Testis (tissue), 3 donors: Measurements from ENCODE around the gene ERBB3. TPM values are rescaled to one million over a fixed set of nuclear protein-coding genes. Genes with fewer than 3 reads are reported as not detected.

Experiments
- DNase-seq: peaks from one replicate; pipeline ENCODE4 v3.0.0-alpha.2; 2019
- H3K27ac ChIP-seq, 2 donors: fragments of 200-600 bp; sonication (generic); one replicate each; pipeline ENCODE4 v1.5.1; 2019
- H3K27me3 ChIP-seq: fragments of 200-600 bp; sonication (generic); one replicate; pipeline ENCODE4 v1.5.1; 2019
- H3K36me3 ChIP-seq: fragments of 200-600 bp; sonication (generic); one replicate; pipeline ENCODE4 v1.5.1; 2017; ENCODE audit warnings: low read depth; ENCODE audit errors: missing control alignments
- H3K4me1 ChIP-seq: fragments of 200-600 bp; sonication (generic); one replicate; pipeline ENCODE4 v1.5.1; 2019
- H3K4me3 ChIP-seq, 2 donors: fragments of 200-600 bp; sonication (generic); one replicate each; pipeline ENCODE4 v1.5.1; 2017 to 2019
- H3K9me3 ChIP-seq: fragments of 200-600 bp; sonication (generic); one replicate; pipeline ENCODE4 v1.5.1; 2017
- CTCF ChIP-seq, 3 experiments: fragments of 450-650 bp in 2 of 3; fragments of 200-600 bp in 1 of 3; sonication (generic) in 1 of 3; IDR thresholded peaks; one replicate each; pipeline ENCODE4 v1.5.1; 2016 to 2019; ENCODE audit warnings: antibody characterized with exemption in 3 of 3, mild to moderate bottlenecking in 2 of 3, moderate library complexity in 1 of 3
- POLR2A ChIP-seq: fragments of 450-650 bp; IDR thresholded peaks from one replicate; pipeline ENCODE4 v1.6.1; 2017; ENCODE audit warnings: antibody characterized with exemption, mild to moderate bottlenecking, moderate library complexity
- WGBS, 2 donors: methylation state at CpG; one replicate each; pipeline ENCODE4 v1.1.5; 2018; 5-methylcytosine and 5-hydroxymethylcytosine counted together
- intact Hi-C: fragments of 100-400 bp; cut with DNase I; formaldehyde crosslinking; loops from one replicate; pipeline ENCODE4 v1.15.1; 2023; ENCODE audit warnings: low total_unique reads
- polyA plus RNA-seq: library from polyadenylated mRNA; stranded (reverse); fragments of 350-450 nt; fragmentation: Illumina TruSeq; extraction: RNeasy Lipid Tissue Mini Kit (QIAGEN cat#74804); gene quantifications from one replicate; pipeline ENCODE4 v1.2.3, GENCODE V29; 2014; ENCODE audit warnings: low read depth, low replicate concordance; ENCODE audit not compliant: insufficient read depth
- total RNA-seq, 2 donors: library from RNA; depleted of rRNA; stranded (reverse); fragments of >200 nt; gene quantifications; one replicate each; pipeline ENCODE4 v1.2.3, GENCODE V29; 2016

ERBB3 gene
- total and polyA plus RNA-seq, 3 donors from 2014 or later, result 3.3 to 9.8 (median 6.1) TPM

GRCh38 chr12:56119361-56119796, 39.4 kb downstream of the ERBB3 start:
- WGBS, 2 donors, result 0% methylated on average over 2 of the region's 2 CpGs

GRCh38 chr12:56120158-56120846, 40.3 kb downstream of the ERBB3 start:
- 86% methylated on average over 17 of the region's 17 CpGs for WGBS, 2 donors
- Histone ChIP-seq H3K4me3 (no peak overlapping the region), H3K27ac (peak overlapping the region in 1 of 2 donors; percentile 55), H3K9me3 (no peaks in the 10 kb centered on the region), H3K36me3 (no peaks in the 10 kb centered on the region), H3K4me1 (peaks cover 19% of the 10 kb centered on the region), H3K27me3 (no peaks in the 10 kb centered on the region)
- DNase-seq, result no peak
- intact Hi-C loops, result no loop called here
- TF ChIP-seq CTCF (IDR thresholded peaks at IDR 0.05) (no peak), POLR2A (no peak)

More at GRCh38 chr12:56119361-56119796, 39.4 kb downstream of the ERBB3 start:
- peaks cover 19% of the 10 kb centered on the region for H3K4me1 ChIP-seq
- no peaks in the 10 kb centered on the region for H3K36me3 ChIP-seq
- no peaks in the 10 kb centered on the region for H3K9me3 ChIP-seq
- intact Hi-C loops, result loop anchor here (2.0 kb wide), 1 partner anchor 69 kb away; the partner anchor contains the start of gene SMARCC2
- peak; percentile 81 for DNase-seq
- TF ChIP-seq CTCF (IDR thresholded peaks at IDR 0.05), result peak; percentile 68 to 94 (median 89)
- no peak for TF ChIP-seq POLR2A
- H3K27me3 ChIP-seq, result no peaks in the 10 kb centered on the region
- peak overlapping the region; percentile 68 to 95 for H3K27ac ChIP-seq
- no peak overlapping the region for H3K4me3 ChIP-seq

- no peak for DNase-seq
- no peaks in the 10 kb centered on the region for H3K9me3 ChIP-seq
- peaks cover 24% of the 10 kb centered on the region for H3K4me1 ChIP-seq
- no peak overlapping the region for H3K4me3 ChIP-seq
- no peak overlapping the region for H3K27ac ChIP-seq
- intact Hi-C loops, result no loop called here
- TF ChIP-seq POLR2A, result no peak
- TF ChIP-seq CTCF (IDR thresholded peaks at IDR 0.05), result no peak
- no peaks in the 10 kb centered on the region for H3K36me3 ChIP-seq
- H3K27me3 ChIP-seq, result no peaks in the 10 kb centered on the region
- 71 to 83% methylated on average over 8 to 11 of the region's 11 CpGs for WGBS, 2 donors
Measured at GRCh38 chr12:56121204-56121870, 41.4 kb downstream of the ERBB3 start.

- H3K4me3 ChIP-seq, result no peak overlapping the region
- no peak for TF ChIP-seq POLR2A
- H3K27me3 ChIP-seq, result no peaks in the 10 kb centered on the region
- H3K4me1 ChIP-seq, result peaks cover 36% of the 10 kb centered on the region
- H3K27ac ChIP-seq, result no peak overlapping the region
- no peaks in the 10 kb centered on the region for H3K36me3 ChIP-seq
- H3K9me3 ChIP-seq, result no peaks in the 10 kb centered on the region
- no peak for DNase-seq
- intact Hi-C loops, result no loop called here
- 81 to 85% methylated on average over 2 of the region's 2 CpGs for WGBS, 2 donors
Measured at GRCh38 chr12:56122637-56123036, 42.7 kb downstream of the ERBB3 start.

GRCh38 chr12:56124133-56124532, 44.2 kb downstream of the ERBB3 start:
- Histone ChIP-seq H3K4me1 (peaks cover 31% of the 10 kb centered on the region), H3K36me3 (no peaks in the 10 kb centered on the region), H3K27me3 (no peaks in the 10 kb centered on the region), H3K9me3 (no peaks in the 10 kb centered on the region), H3K4me3 (no peak overlapping the region), H3K27ac (no peak overlapping the region)
- intact Hi-C loops, result no loop called here
- 82 to 86% methylated on average over 4 of the region's 4 CpGs for WGBS, 2 donors
- no peak for TF ChIP-seq POLR2A
- no peak for DNase-seq
